BE2C (cell line): ENCODE measurements around the gene NEXN.

Source experiments
- DNase-seq: peaks from one replicate; pipeline ENCODE4 v3.0.0-alpha.2; 2020
- H3K27me3 ChIP-seq: fragments of 250-450 bp; sonication (Bioruptor Pico); 2 replicates; pipeline ENCODE4 v1.5.1; 2020; ENCODE audit warnings: mild to moderate bottlenecking
- H3K36me3 ChIP-seq: fragments of 250-450 bp; sonication (Bioruptor Pico); 2 replicates; pipeline ENCODE4 v1.5.1; 2020; ENCODE audit warnings: mild to moderate bottlenecking
- H3K4me1 ChIP-seq: fragments of 250-450 bp; sonication (Bioruptor Pico); 2 replicates; pipeline ENCODE4 v1.5.1; 2020
- H3K4me3 ChIP-seq: 2 replicates; pipeline ENCODE4 v1.5.1; 2011; ENCODE audit warnings: low read depth, low read length
- H3K9me3 ChIP-seq: fragments of 250-450 bp; sonication (Bioruptor Pico); 2 replicates; pipeline ENCODE4 v1.5.1; 2020
- TF ChIP-seq, protein P1 (sequence below): IDR thresholded peaks from 2 replicates; pipeline ENCODE4 v1.5.1; 2012; ENCODE audit warnings: mild to moderate bottlenecking, low read depth, low read length

The NEXN gene

DNA sequence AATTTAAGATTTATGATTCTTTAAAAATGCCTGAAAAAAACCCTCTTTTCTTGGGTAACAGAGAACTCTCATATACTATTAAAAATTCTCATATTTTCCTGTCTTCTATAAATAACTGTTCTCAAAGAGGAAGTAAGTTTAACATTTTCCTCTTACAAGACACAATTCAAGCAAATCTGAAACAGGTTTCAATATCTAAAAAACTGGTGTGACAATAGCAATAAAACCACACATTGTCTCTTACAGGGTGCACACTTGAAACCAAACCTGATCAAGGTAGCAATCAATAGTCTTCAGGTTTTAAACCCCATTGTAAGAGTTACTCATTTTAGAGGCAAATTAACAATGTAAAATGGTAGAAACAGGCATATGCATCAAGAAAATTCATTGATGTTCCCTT is 62.4 kb downstream of the NEXN start:
- Histone ChIP-seq H3K27me3 (no peaks in the 10 kb centered on the region), H3K36me3 (peaks cover 26% of the 10 kb centered on the region), H3K4me3 (no peak overlapping the region), H3K9me3 (no peaks in the 10 kb centered on the region), H3K4me1 (no peaks in the 10 kb centered on the region)
- no peak for DNase-seq
- TF ChIP-seq, protein P1, sequence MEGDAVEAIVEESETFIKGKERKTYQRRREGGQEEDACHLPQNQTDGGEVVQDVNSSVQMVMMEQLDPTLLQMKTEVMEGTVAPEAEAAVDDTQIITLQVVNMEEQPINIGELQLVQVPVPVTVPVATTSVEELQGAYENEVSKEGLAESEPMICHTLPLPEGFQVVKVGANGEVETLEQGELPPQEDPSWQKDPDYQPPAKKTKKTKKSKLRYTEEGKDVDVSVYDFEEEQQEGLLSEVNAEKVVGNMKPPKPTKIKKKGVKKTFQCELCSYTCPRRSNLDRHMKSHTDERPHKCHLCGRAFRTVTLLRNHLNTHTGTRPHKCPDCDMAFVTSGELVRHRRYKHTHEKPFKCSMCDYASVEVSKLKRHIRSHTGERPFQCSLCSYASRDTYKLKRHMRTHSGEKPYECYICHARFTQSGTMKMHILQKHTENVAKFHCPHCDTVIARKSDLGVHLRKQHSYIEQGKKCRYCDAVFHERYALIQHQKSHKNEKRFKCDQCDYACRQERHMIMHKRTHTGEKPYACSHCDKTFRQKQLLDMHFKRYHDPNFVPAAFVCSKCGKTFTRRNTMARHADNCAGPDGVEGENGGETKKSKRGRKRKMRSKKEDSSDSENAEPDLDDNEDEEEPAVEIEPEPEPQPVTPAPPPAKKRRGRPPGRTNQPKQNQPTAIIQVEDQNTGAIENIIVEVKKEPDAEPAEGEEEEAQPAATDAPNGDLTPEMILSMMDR, result no peak

DNA sequence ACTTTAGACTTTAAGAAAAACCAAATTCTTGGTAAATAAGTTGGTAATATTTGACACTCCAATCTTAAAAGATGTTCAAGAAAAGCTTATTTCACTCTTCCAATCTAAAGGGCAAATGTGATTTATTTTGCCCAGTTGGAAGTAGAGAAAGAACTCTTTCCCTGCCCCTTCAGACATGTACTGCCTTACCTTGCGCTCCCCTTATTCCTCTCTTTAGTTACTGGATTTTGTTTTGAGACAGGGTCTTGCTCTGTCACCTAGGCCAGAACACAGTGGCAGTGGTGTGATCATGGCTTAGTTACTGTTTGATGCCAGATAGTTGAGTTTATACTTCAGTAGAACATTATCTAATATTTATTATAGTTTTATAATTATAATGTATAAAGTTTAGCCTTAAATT is 62.9 kb downstream of the NEXN start:
- DNase-seq, result no peak
- no peak overlapping the region for H3K4me3 ChIP-seq
- no peaks in the 10 kb centered on the region for H3K27me3 ChIP-seq
- TF ChIP-seq, protein P1, result no peak
- H3K36me3 ChIP-seq, result peaks cover 30% of the 10 kb centered on the region
- no peaks in the 10 kb centered on the region for H3K4me1 ChIP-seq
- H3K9me3 ChIP-seq, result no peaks in the 10 kb centered on the region

DNA sequence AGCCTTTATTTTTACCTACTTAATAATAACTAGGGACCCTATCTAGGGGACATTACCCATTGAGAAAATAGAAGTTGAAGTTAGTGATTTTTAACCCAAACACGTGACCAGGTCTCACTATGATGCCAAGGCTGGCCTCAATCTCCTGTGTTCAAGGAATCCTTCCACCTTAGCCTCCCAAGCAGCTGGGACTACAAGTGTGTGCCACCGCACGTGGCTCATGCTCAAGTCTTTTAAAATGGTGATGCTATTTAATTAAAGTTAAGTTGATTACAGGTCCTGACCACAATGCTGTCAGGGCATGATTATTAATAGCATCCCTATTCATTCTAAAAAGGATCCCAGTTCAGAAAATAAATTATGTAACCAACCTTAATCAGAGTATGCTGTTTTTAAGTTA is 65.5 kb downstream of the NEXN start:
- Histone ChIP-seq H3K4me3 (no peak overlapping the region), H3K4me1 (no peaks in the 10 kb centered on the region), H3K27me3 (no peaks in the 10 kb centered on the region), H3K9me3 (no peaks in the 10 kb centered on the region), H3K36me3 (peaks cover 52% of the 10 kb centered on the region)
- DNase-seq, result no peak
- TF ChIP-seq, protein P1, result no peak

DNA sequence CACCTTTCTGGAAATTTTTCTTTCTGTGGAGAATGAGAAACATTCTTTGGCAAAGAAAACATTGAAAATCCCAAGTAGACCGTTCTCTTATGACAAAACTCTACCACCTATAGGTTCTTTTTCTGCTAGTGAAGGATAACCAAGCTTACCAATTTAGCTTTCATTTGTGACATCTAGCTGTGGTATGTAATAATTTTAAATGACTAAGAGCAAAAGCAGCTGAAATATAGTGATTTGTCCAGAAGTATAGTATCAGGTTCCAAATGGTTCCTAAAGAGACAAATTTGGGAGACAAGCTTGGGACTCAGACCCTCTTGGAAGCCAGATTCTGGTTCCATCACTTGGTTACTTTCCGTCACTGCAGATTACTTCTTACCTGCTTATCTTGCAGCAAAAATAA is 66.1 kb downstream of the NEXN start:
- peaks cover 54% of the 10 kb centered on the region for H3K36me3 ChIP-seq

DNA sequence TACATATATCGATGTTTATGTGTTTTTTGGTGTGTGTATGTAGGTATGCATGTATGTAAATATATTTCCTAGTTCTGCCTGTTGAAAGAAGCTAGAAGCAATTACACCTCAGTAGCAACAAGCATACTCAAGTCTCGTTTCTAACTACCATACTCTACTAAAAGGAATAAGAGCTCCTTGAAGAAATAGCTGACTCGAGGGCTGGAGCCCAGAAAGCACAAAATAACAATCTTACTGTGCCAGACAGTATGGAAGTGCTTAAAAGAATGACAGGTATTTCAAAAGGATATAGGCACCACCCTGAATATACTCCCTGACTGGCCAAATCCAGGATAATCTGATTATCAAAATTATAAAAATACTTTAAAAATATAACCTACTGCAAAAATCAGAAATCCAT is 67.3 kb downstream of the NEXN start:
- Histone ChIP-seq H3K9me3 (no peaks in the 10 kb centered on the region), H3K27me3 (no peaks in the 10 kb centered on the region), H3K36me3 (peaks cover 62% of the 10 kb centered on the region), H3K4me3 (no peak overlapping the region), H3K4me1 (no peaks in the 10 kb centered on the region)
- DNase-seq, result no peak
- TF ChIP-seq, protein P1, result no peak

More for the DNA sequence above, 66.1 kb downstream of the NEXN start:
- Histone ChIP-seq H3K4me1 (no peaks in the 10 kb centered on the region), H3K4me3 (no peak overlapping the region), H3K27me3 (no peaks in the 10 kb centered on the region), H3K9me3 (no peaks in the 10 kb centered on the region)
- TF ChIP-seq, protein P1, result no peak
- no peak for DNase-seq

DNA sequence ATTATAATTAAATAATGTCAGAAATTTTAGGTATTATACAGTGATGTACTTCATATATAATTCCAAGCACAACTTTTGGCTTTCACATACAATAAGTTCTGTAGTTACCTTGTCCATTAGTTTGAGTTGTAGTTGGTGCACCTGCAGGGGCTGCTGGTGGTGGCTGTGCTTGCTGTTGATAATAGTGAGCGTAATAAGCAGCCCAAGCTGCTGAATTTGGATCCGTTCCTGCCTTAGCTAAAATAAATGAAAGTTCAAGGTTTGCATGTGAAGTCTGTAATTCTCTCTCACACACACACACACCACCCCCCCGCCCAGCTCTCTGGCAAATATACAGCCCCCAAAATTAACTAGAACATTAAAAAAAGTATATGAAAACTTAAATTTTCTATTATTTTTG is 68.0 kb downstream of the NEXN start:
- TF ChIP-seq, protein P1, result no peak
- H3K9me3 ChIP-seq, result no peaks in the 10 kb centered on the region
- H3K4me1 ChIP-seq, result no peaks in the 10 kb centered on the region
- no peaks in the 10 kb centered on the region for H3K27me3 ChIP-seq
- peaks cover 69% of the 10 kb centered on the region for H3K36me3 ChIP-seq
- no peak overlapping the region for H3K4me3 ChIP-seq
- DNase-seq, result no peak
